SK-N-SH treated with all-trans-retinoic acid at 6 μM for 48 hours (cell line): Measurements from ENCODE around the gene ST6GALNAC3.

Experiments used
- BACH2 ChIP-seq: fragments of 250-450 bp; sonication (Bioruptor Pico); IDR thresholded peaks from 2 replicates; pipeline ENCODE4 v1.9.0; 2021; ENCODE audit warnings: mild to moderate bottlenecking, borderline replicate concordance
- RARB ChIP-seq: fragments of 250-450 bp; sonication (Bioruptor Pico); IDR thresholded peaks from 2 replicates; pipeline ENCODE4 v1.8.0; 2021; ENCODE audit warnings: mild to moderate bottlenecking, moderate library complexity
- ZFP30 ChIP-seq: fragments of 450-650 bp; formaldehyde crosslinking; IDR thresholded peaks from 2 replicates; pipeline ENCODE4 v1.5.0; 2022; ENCODE audit warnings: mild to moderate bottlenecking, moderate library complexity
- ZNF565 ChIP-seq: fragments of 450-650 bp; formaldehyde crosslinking; conservative IDR thresholded peaks from 2 replicates; pipeline ENCODE4 v1.5.0; 2020; ENCODE audit warnings: low read depth, mild to moderate bottlenecking, moderate library complexity
- ZNF8 ChIP-seq: fragments of 450-650 bp; formaldehyde crosslinking; IDR thresholded peaks from 2 replicates; pipeline ENCODE4 v1.5.0; 2020; ENCODE audit warnings: mild to moderate bottlenecking, moderate library complexity
- TF ChIP-seq, protein P1 (sequence below): fragments of 250-450 bp; sonication (Bioruptor Pico); IDR thresholded peaks from 2 replicates; pipeline ENCODE4 v1.8.0; 2020; ENCODE audit warnings: mild to moderate bottlenecking, moderate library complexity, borderline replicate concordance
- TF ChIP-seq, protein P2 (sequence below): fragments of 250-450 bp; sonication (Bioruptor Pico); IDR thresholded peaks from 2 replicates; pipeline ENCODE4 v1.5.0; 2020; ENCODE audit warnings: mild to moderate bottlenecking, moderate library complexity

DNA sequence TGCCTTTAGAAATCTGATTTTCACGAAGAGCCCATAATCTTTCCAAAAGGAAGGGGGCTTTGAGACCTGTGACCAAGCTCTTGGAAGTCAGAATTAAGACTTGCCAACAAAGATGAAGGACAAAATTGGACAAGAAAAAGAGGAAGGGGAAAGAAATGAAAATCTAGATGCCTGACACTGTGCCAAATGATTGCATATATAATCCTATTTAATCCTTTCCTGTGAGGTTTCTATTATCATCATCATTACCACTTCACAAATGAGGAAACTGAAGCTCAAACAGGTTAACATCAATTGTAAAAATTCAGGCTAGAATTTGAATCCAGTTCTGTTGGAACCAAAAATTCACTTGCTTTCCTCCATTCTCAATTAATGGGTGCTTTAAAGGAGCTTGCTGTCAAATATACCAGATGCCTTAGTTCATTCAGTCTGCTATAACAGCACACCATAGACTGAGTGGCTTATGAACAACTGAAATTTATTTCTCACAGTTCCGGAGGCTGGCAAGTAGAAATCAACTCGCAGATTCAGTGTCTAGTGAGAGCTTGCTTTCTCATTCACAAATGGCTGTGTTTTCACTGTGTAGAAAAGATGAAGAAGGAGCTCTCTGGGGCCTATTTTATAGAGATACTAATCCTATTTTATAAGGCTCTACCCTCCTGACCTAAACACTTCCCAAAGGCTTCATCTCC, 595.2 kb downstream of the ST6GALNAC3 start:
- TF ChIP-seq ZNF565 = no peak
- no peak for TF ChIP-seq RARB (CRISPR knock-in tag)
- no peak for TF ChIP-seq BACH2 (CRISPR knock-in tag)
- TF ChIP-seq, protein P1, sequence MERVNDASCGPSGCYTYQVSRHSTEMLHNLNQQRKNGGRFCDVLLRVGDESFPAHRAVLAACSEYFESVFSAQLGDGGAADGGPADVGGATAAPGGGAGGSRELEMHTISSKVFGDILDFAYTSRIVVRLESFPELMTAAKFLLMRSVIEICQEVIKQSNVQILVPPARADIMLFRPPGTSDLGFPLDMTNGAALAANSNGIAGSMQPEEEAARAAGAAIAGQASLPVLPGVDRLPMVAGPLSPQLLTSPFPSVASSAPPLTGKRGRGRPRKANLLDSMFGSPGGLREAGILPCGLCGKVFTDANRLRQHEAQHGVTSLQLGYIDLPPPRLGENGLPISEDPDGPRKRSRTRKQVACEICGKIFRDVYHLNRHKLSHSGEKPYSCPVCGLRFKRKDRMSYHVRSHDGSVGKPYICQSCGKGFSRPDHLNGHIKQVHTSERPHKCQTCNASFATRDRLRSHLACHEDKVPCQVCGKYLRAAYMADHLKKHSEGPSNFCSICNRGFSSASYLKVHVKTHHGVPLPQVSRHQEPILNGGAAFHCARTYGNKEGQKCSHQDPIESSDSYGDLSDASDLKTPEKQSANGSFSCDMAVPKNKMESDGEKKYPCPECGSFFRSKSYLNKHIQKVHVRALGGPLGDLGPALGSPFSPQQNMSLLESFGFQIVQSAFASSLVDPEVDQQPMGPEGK = no peak
- TF ChIP-seq, protein P2, sequence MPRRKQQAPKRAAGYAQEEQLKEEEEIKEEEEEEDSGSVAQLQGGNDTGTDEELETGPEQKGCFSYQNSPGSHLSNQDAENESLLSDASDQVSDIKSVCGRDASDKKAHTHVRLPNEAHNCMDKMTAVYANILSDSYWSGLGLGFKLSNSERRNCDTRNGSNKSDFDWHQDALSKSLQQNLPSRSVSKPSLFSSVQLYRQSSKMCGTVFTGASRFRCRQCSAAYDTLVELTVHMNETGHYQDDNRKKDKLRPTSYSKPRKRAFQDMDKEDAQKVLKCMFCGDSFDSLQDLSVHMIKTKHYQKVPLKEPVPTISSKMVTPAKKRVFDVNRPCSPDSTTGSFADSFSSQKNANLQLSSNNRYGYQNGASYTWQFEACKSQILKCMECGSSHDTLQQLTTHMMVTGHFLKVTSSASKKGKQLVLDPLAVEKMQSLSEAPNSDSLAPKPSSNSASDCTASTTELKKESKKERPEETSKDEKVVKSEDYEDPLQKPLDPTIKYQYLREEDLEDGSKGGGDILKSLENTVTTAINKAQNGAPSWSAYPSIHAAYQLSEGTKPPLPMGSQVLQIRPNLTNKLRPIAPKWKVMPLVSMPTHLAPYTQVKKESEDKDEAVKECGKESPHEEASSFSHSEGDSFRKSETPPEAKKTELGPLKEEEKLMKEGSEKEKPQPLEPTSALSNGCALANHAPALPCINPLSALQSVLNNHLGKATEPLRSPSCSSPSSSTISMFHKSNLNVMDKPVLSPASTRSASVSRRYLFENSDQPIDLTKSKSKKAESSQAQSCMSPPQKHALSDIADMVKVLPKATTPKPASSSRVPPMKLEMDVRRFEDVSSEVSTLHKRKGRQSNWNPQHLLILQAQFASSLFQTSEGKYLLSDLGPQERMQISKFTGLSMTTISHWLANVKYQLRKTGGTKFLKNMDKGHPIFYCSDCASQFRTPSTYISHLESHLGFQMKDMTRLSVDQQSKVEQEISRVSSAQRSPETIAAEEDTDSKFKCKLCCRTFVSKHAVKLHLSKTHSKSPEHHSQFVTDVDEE (CRISPR knock-in tag) = no peak
- TF ChIP-seq ZNF8 (CRISPR knock-in tag) = no peak
- no peak for TF ChIP-seq ZFP30
